Measurements from ENCODE around the gene PTK7.
A peak's percentile ranks its signal among the peaks of the same experiment; 100 is the strongest.

The PTK7 gene

DNA sequence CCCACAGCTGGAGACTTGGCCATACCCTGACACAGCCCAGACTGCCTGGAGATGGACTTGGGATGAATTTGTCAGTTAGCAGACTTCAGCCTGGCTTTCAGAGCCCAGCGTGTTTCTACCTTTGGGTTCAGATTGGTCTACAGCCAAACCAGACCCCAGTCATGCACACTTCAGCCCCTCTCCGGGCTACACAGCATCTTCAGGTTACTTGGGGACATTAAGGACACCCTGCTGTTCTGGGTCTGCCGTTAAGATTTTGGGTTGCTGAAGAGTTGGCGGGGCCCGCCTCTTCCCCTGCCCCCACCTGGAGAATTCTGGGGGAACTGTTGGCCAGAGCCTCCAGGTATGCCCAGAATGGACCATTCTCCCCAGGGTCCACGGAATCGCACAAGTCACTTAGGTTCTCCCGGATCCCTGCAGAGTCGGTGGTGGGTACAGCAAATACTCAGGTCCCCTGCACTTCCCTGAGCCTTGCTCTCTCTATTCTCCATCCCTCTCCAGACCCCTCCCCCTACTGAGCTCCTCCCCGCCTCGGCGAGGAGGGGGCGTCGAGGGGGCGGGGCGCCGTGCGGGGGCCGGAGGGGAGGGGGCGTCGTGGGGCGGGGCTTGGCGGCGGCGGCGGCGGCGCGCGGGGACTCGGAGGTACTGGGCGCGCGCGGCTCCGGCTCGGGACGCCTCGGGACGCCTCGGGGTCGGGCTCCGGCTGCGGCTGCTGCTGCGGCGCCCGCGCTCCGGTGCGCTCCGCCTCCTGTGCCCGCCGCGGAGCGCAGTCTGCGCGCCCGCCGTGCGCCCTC lies at the start of gene PTK7:
Gene PTK7, plus strand, starts transcription at position 645 of the 794 bp plus-strand sequence. CDS start 175 bp downstream, outside the sequence.
- Histone ChIP-seq H2AFZ (peak within 1 kb of the TSS; percentile 95), H3K4me2 (ENCODE audit: low read length) (peak within 1 kb of the TSS; percentile 92), H3K9me3 (ENCODE audit: control insufficient read depth, low read length) (no peaks in the 10 kb centered on the region), H3K27me3 (ENCODE audit: control insufficient read depth, insufficient read depth, low read length) (no peaks in the 10 kb centered on the region), H3K9ac (peak within 1 kb of the TSS; percentile 72), H3K79me2 (peaks cover 16% of the 10 kb centered on the region), H3K4me3 (ENCODE audit: low read depth, low read length) (peak within 1 kb of the TSS; percentile 72), H3K4me1 (peaks cover 9% of the 10 kb centered on the region), H3K27ac (no peak within 1 kb of the TSS), H3K36me3 (ENCODE audit: control insufficient read depth, insufficient read depth, low read length) (no peaks in the 10 kb centered on the region)
- TF ChIP-seq, protein P1, sequence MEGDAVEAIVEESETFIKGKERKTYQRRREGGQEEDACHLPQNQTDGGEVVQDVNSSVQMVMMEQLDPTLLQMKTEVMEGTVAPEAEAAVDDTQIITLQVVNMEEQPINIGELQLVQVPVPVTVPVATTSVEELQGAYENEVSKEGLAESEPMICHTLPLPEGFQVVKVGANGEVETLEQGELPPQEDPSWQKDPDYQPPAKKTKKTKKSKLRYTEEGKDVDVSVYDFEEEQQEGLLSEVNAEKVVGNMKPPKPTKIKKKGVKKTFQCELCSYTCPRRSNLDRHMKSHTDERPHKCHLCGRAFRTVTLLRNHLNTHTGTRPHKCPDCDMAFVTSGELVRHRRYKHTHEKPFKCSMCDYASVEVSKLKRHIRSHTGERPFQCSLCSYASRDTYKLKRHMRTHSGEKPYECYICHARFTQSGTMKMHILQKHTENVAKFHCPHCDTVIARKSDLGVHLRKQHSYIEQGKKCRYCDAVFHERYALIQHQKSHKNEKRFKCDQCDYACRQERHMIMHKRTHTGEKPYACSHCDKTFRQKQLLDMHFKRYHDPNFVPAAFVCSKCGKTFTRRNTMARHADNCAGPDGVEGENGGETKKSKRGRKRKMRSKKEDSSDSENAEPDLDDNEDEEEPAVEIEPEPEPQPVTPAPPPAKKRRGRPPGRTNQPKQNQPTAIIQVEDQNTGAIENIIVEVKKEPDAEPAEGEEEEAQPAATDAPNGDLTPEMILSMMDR (IDR thresholded peaks at IDR 0.05) = no peak

DNA sequence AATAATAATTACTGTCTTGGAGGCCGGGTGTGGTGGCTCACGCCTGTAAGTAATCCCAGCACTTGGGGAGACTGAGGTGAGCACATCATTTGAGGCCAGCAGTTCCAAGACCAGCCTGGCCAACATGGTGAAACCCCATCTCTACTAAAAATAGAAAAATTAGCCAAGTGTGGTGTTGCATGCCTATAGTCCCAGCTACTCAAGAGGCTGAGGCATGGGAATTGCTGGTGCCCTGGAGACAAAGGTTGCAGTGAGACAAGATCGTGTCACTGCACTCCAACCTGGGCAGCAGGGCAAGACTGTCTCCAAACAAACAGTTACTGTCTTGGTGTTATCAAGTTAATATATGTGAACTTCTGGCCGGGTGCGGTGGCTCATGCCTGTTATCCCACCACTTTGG lies 49.7 kb upstream of the PTK7 start:
- TF ChIP-seq, protein P1 (IDR thresholded peaks at IDR 0.05) = no peak
- Histone ChIP-seq H3K4me1 (peaks cover 6% of the 10 kb centered on the region), H3K27ac (no peak overlapping the region), H3K9me3 (ENCODE audit: control insufficient read depth, low read length) (no peaks in the 10 kb centered on the region), H3K4me3 (ENCODE audit: low read depth, low read length) (no peak overlapping the region), H3K36me3 (ENCODE audit: control insufficient read depth, insufficient read depth, low read length) (no peaks in the 10 kb centered on the region), H3K27me3 (ENCODE audit: control insufficient read depth, insufficient read depth, low read length) (no peaks in the 10 kb centered on the region), H2AFZ (no peak overlapping the region), H3K9ac (no peak overlapping the region), H3K4me2 (ENCODE audit: low read length) (no peak overlapping the region), H3K79me2 (no peaks in the 10 kb centered on the region)

DNA sequence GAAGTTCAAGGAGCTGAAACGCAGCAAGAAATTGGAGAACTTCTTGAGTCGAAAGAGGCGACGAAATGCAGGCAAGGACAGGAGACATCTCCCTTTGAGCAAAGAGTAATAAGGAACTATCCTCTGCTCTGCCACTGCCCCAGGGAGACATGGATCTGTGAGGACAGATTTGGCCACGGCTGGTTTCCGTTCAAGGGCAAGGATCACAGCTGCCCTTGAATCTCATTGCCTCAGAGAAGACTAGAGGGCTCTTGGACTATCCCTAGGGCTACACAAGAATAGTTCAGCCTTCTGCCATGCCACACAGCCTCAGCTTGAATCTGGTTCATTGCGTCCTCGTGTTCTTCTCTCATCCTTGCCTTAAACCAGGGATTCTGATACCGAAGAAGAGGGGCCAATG lies 47.0 kb upstream of the PTK7 start:
- no peak overlapping the region for H3K9ac ChIP-seq
- H3K4me3 ChIP-seq (ENCODE audit: low read depth, low read length) = no peak overlapping the region
- no peaks in the 10 kb centered on the region for H3K36me3 ChIP-seq (ENCODE audit: control insufficient read depth, insufficient read depth, low read length)

DNA sequence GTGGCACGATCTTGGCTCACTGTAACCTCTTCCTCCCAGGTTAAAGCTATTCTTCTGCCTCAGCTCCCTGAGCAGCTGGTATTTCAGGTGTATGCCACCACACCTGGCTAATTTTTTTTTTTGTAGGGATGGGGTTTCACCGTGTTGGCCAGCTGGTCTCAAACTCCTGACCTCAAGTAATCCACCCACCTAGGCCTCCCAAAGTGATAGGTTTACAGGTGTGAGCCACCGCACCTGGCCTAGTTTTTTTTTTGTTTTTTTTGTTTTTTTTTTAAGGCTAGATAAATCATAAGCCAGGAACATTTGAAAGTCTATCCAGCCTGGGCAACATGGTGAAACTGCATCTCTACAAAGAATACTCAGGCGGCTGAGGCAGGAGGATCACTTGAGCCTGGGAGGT lies 43.8 kb upstream of the PTK7 start:
- H3K4me1 ChIP-seq = no peaks in the 10 kb centered on the region
- H3K9ac ChIP-seq = no peak overlapping the region
- H3K4me3 ChIP-seq (ENCODE audit: low read depth, low read length) = no peak overlapping the region
- TF ChIP-seq, protein P1 (IDR thresholded peaks at IDR 0.05) = no peak
- H2AFZ ChIP-seq = no peak overlapping the region
- H3K36me3 ChIP-seq (ENCODE audit: control insufficient read depth, insufficient read depth, low read length) = no peaks in the 10 kb centered on the region
- H3K9me3 ChIP-seq (ENCODE audit: control insufficient read depth, low read length) = no peaks in the 10 kb centered on the region
- H3K27me3 ChIP-seq (ENCODE audit: control insufficient read depth, insufficient read depth, low read length) = no peaks in the 10 kb centered on the region
- H3K79me2 ChIP-seq = no peaks in the 10 kb centered on the region
- H3K4me2 ChIP-seq (ENCODE audit: low read length) = no peak overlapping the region
- H3K27ac ChIP-seq = no peak overlapping the region

More for the DNA sequence above, 47.0 kb upstream of the PTK7 start:
- H3K79me2 ChIP-seq = no peaks in the 10 kb centered on the region
- no peak overlapping the region for H3K4me2 ChIP-seq (ENCODE audit: low read length)
- H3K27ac ChIP-seq = no peak overlapping the region
- no peaks in the 10 kb centered on the region for H3K9me3 ChIP-seq (ENCODE audit: control insufficient read depth, low read length)
- TF ChIP-seq, protein P1 (IDR thresholded peaks at IDR 0.05) = no peak
- H3K27me3 ChIP-seq (ENCODE audit: control insufficient read depth, insufficient read depth, low read length) = no peaks in the 10 kb centered on the region
- peaks cover 3% of the 10 kb centered on the region for H3K4me1 ChIP-seq
- no peak overlapping the region for H2AFZ ChIP-seq

Data from parathyroid adenoma (tissue), 2 donors.